ENCODE measurements around the gene TTC34. TPM values are rescaled to one million over a fixed set of nuclear protein-coding genes. Genes with fewer than 3 reads are reported as not detected.

Gene TTC34
- total RNA-seq: under 0.01 and 0.10 TPM in 2 replicates

GRCh38 chr1:2801535-2802291, at the start of gene TTC34:
Gene TTC34 (minus strand): TSS chr1:2801693. CDS start chr1:2800827, 866 bp downstream.

GRCh38 chr1:2632561-2633361, 168.7 kb downstream of the TTC34 start, which contains the start of gene MMEL1:
Gene MMEL1 (minus strand): TSS chr1:2633016. CDS start chr1:2629484, 3,532 bp downstream.

GRCh38 chr1:2586154-2587070, 215.1 kb downstream of the TTC34 start, which contains the start of gene PRXL2B:
Gene PRXL2B (plus strand): TSS chr1:2586777. CDS start chr1:2586886, 109 bp downstream.

Other genes with a start within 250 kb of the TTC34 start
- 35.2 and 55.2 TPM in 2 replicates for gene TNFRSF14, start 245.3 kb downstream of the TTC34 start, total RNA-seq
- gene PRXL2B, start 214.9 kb downstream of the TTC34 start, total RNA-seq: 50.0 and 50.6 TPM in 2 replicates
- 0.38 and 5.9 TPM in 2 replicates for gene MMEL1, start 168.7 kb downstream of the TTC34 start, total RNA-seq
- not detected in 2 replicates for gene ACTRT2, start 219.8 kb upstream of the TTC34 start, total RNA-seq

Data from vein endothelial cell (primary cell).